PC-3 (cell line): ENCODE measurements around the gene PITX1. TPM values are rescaled to one million over a fixed set of nuclear protein-coding genes. Genes with fewer than 3 reads are reported as not detected.

Experiments
- ATAC-seq: fragments of 200-7000 bp; cut with Tn5 transposase; 2 replicates; pipeline ENCODE4 v1.9.1; 2020; ENCODE audit warnings: mild to moderate bottlenecking, moderate library complexity
- BruUV-seq: library from RNA; stranded (reverse); fragments of 400-500 nt; replicated peaks from 2 replicates; lab custom pipeline; 2021; lab: Mats Ljungman, UMichigan
- CTCF ChIA-PET: fragments of 300-600 bp; sonication (Branson Sonifier 250); formaldehyde crosslinking; loops from one replicate; lab custom pipeline; 2022; ENCODE audit warnings: antibody characterized with exemption; lab: Charles Lee
- POLR2A ChIA-PET: fragments of 300-600 bp; sonication (Branson Sonifier 250); formaldehyde crosslinking; loops from one replicate; lab custom pipeline; 2022; ENCODE audit warnings: antibody characterized with exemption; ENCODE audit not compliant: unreplicated experiment; lab: Charles Lee
- DNase-seq: peaks from one replicate; pipeline ENCODE4 v3.0.0-alpha.2; 2015
- H2AFZ ChIP-seq: fragments of 300-600 bp; sonication (generic); 2 replicates; pipeline ENCODE4 v1.6.0; 2016; ENCODE audit warnings: antibody characterized with exemption, low read length
- H3F3A ChIP-seq: fragments of 300-600 bp; sonication (generic); one replicate; pipeline ENCODE4 v1.6.0; 2017; ENCODE audit warnings: antibody characterized with exemption, low read length, control low read depth, mild to moderate bottlenecking; ENCODE audit not compliant: unreplicated experiment
- H3K27ac ChIP-seq: fragments of 300-600 bp; sonication (generic); 2 replicates; pipeline ENCODE4 v1.5.1; 2016; ENCODE audit warnings: mild to moderate bottlenecking, low read length
- H3K27me3 ChIP-seq: fragments of 300-600 bp; sonication (generic); 2 replicates; pipeline ENCODE4 v1.6.1; 2016; ENCODE audit warnings: low read length, mixed read lengths
- H3K36me3 ChIP-seq: fragments of 300-600 bp; sonication (generic); 2 replicates; pipeline ENCODE4 v1.6.1; 2016; ENCODE audit warnings: low read depth, mixed run types, low read length, mixed read lengths
- H3K4me1 ChIP-seq: fragments of 300-600 bp; sonication (generic); 2 replicates; pipeline ENCODE4 v1.5.1; 2016; ENCODE audit warnings: low read length; ENCODE audit not compliant: insufficient read depth
- H3K4me2 ChIP-seq: fragments of 300-600 bp; sonication (generic); 2 replicates; pipeline ENCODE4 v1.6.0; 2016; ENCODE audit warnings: low read length
- H3K4me3 ChIP-seq: fragments of 300-600 bp; sonication (generic); 2 replicates; pipeline ENCODE4 v1.5.1; 2016; ENCODE audit warnings: mild to moderate bottlenecking, low read length, mixed read lengths
- H3K79me2 ChIP-seq: fragments of 300-600 bp; sonication (generic); 2 replicates; pipeline ENCODE4 v1.6.1; 2017; ENCODE audit warnings: low read length, mixed read lengths
- H3K9ac ChIP-seq: fragments of 300-600 bp; sonication (generic); 2 replicates; pipeline ENCODE4 v1.6.0; 2016; ENCODE audit warnings: mild to moderate bottlenecking, low read length
- H3K9me2 ChIP-seq: fragments of 300-600 bp; sonication (generic); replicated peaks from 2 replicates; pipeline ENCODE4 v1.6.1; 2016; ENCODE audit warnings: mixed run types, low read length, mixed read lengths
- H3K9me3 ChIP-seq: fragments of 300-600 bp; sonication (generic); 2 replicates; pipeline ENCODE4 v1.6.1; 2016; ENCODE audit warnings: low read length, mixed read lengths
- H4K20me1 ChIP-seq: fragments of 300-600 bp; sonication (generic); 2 replicates; pipeline ENCODE4 v1.6.1; 2016; ENCODE audit warnings: low read length, mixed read lengths
- EZH2 ChIP-seq: fragments of 300-600 bp; sonication (generic); IDR thresholded peaks from one replicate; pipeline ENCODE4 v1.6.1; 2017; ENCODE audit warnings: antibody characterized with exemption, mild to moderate bottlenecking, low read length; ENCODE audit not compliant: unreplicated experiment
- EZH2phosphoT487 ChIP-seq: fragments of 300-600 bp; sonication (generic); IDR thresholded peaks from 2 replicates; pipeline ENCODE4 v1.6.1; 2018; ENCODE audit warnings: mild to moderate bottlenecking, antibody characterized with exemption, low read length, borderline replicate concordance
- intact Hi-C: fragments of 100-400 bp; cut with micrococcal nuclease; formaldehyde crosslinking; loops from 2 replicates; pipeline ENCODE4 v1.9.0; 2023
- total RNA-seq: library from RNA; depleted of rRNA; stranded (reverse); fragments of >200 nt; gene quantifications from 2 replicates; pipeline ENCODE4 v1.2.3, GENCODE V29; 2014
- TF ChIP-seq, protein P1 (sequence below): fragments of 300-600 bp; sonication (generic); conservative IDR thresholded peaks from 2 replicates; pipeline ENCODE4 v1.5.1; 2017; ENCODE audit warnings: antibody characterized with exemption, low read depth, mild to moderate bottlenecking, low read length

The PITX1 gene
- total RNA-seq, 1 experiment from 2014 or later: 40.8 TPM

- BruUV-seq: no TSS peak
- ATAC-seq: no peak
Measured at GRCh38 chr5:134997015-134997414, 37.0 kb downstream of the PITX1 start.

DNA sequence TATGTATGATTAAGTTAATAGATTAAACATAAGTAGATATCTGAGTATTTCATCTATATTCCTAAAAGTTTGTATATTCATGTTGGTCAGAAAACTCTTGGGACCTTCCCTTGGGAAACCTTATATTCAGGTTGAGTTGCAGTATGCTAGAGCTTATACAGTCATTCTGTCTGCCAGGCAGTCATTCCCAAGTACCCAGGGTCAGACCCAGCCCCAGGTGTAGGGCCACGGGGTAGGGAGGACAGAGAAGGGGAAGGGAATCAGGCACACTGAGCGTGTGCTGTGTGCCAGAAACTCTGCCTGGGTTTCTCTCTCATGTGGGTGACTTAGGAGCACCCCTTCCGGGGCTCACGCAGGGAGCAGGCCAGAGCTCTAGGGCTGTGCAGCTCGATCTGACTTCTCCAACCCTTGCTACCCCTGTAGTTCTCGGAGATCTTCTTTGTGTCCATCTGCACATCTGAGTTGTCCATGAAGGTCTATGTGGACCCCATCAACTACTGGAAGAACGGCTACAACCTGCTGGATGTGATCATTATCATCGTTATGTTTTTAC lies 38.1 kb downstream of the PITX1 start:
- Histone ChIP-seq H4K20me1 (no peaks in the 10 kb centered on the region), H3K27ac (no peak overlapping the region), H3K79me2 (no peaks in the 10 kb centered on the region), H3K9ac (no peak overlapping the region), H3K27me3 (no peaks in the 10 kb centered on the region), H3K4me2 (no peak overlapping the region), H3K9me2 (no peaks in the 10 kb centered on the region), H2AFZ (no peak overlapping the region), H3K4me1 (no peaks in the 10 kb centered on the region), H3F3A (no peaks in the 10 kb centered on the region), H3K36me3 (no peaks in the 10 kb centered on the region), H3K9me3 (no peaks in the 10 kb centered on the region), H3K4me3 (no peak overlapping the region)
- DNase-seq (no peak), ATAC-seq (no peak)
- CTCF ChIA-PET: no interaction called here
- no TSS peak for BruUV-seq
- POLR2A ChIA-PET: no interaction called here
- TF ChIP-seq EZH2 (no peak), EZH2phosphoT487 (no peak)
- TF ChIP-seq, protein P1, sequence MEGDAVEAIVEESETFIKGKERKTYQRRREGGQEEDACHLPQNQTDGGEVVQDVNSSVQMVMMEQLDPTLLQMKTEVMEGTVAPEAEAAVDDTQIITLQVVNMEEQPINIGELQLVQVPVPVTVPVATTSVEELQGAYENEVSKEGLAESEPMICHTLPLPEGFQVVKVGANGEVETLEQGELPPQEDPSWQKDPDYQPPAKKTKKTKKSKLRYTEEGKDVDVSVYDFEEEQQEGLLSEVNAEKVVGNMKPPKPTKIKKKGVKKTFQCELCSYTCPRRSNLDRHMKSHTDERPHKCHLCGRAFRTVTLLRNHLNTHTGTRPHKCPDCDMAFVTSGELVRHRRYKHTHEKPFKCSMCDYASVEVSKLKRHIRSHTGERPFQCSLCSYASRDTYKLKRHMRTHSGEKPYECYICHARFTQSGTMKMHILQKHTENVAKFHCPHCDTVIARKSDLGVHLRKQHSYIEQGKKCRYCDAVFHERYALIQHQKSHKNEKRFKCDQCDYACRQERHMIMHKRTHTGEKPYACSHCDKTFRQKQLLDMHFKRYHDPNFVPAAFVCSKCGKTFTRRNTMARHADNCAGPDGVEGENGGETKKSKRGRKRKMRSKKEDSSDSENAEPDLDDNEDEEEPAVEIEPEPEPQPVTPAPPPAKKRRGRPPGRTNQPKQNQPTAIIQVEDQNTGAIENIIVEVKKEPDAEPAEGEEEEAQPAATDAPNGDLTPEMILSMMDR: no peak
- intact Hi-C loops: no loop called here

More at GRCh38 chr5:134997015-134997414, 37.0 kb downstream of the PITX1 start:
- DNase-seq: no peak
- Histone ChIP-seq H3K9me2 (no peaks in the 10 kb centered on the region), H3K27me3 (no peaks in the 10 kb centered on the region), H3K4me1 (no peaks in the 10 kb centered on the region), H3K9me3 (no peaks in the 10 kb centered on the region), H3K4me3 (no peak overlapping the region), H3K4me2 (no peak overlapping the region), H3K36me3 (no peaks in the 10 kb centered on the region), H3K9ac (no peak overlapping the region), H2AFZ (no peak overlapping the region), H4K20me1 (no peaks in the 10 kb centered on the region), H3K79me2 (no peaks in the 10 kb centered on the region), H3K27ac (no peak overlapping the region), H3F3A (no peaks in the 10 kb centered on the region)
- ChIA-PET POLR2A (no interaction called here), CTCF (no interaction called here)
- TF ChIP-seq, protein P1: no peak
- intact Hi-C loops: no loop called here

GRCh38 chr5:134994560-134995156 lies 39.4 kb downstream of the PITX1 start:
- Histone ChIP-seq H2AFZ (no peak overlapping the region), H3K4me3 (no peak overlapping the region), H3K4me2 (no peak overlapping the region), H3K4me1 (no peaks in the 10 kb centered on the region), H4K20me1 (no peaks in the 10 kb centered on the region), H3K9ac (no peak overlapping the region), H3K79me2 (no peaks in the 10 kb centered on the region), H3K27ac (no peak overlapping the region), H3K27me3 (no peaks in the 10 kb centered on the region), H3F3A (no peaks in the 10 kb centered on the region), H3K36me3 (no peaks in the 10 kb centered on the region), H3K9me2 (no peaks in the 10 kb centered on the region), H3K9me3 (no peaks in the 10 kb centered on the region)
- ChIA-PET POLR2A (no interaction called here), CTCF (no interaction called here)
- ATAC-seq (no peak), DNase-seq (no peak)
- TF ChIP-seq EZH2phosphoT487 (no peak), EZH2 (no peak)
- TF ChIP-seq, protein P1: no peak
- no TSS peak for BruUV-seq
- intact Hi-C loops: no loop called here
